Measurements from ENCODE around the gene ATN1.

- TF ChIP-seq CTCF (IDR thresholded peaks at IDR 0.05) (no peak), EP300 (IDR thresholded peaks at IDR 0.05) (no peak), POLR2A (IDR thresholded peaks at IDR 0.05) (no peak), POLR2AphosphoS5 (IDR thresholded peaks at IDR 0.05) (no peak)
Observed at GRCh38 chr12:6960593-6961277, 33.0 kb downstream of the ATN1 start.
